GM21381 (cell line): ENCODE results near the gene AUTS2.

Source experiments
- ATAC-seq: cut with Tn5 transposase; IDR thresholded peaks from one replicate; pipeline ENCODE4 v1.9.1; 2021; ENCODE audit warnings: mild to moderate bottlenecking, moderate library complexity; ENCODE audit not compliant: unreplicated experiment

Gene AUTS2

GRCh38 chr7:70655694-70656093 is 1057.4 kb downstream of the AUTS2 start:
- no peak for ATAC-seq

- ATAC-seq: no peak
Observed at GRCh38 chr7:70657571-70657970, 1059.3 kb downstream of the AUTS2 start.

GRCh38 chr7:70657989-70658632 is 1059.8 kb downstream of the AUTS2 start:
- ATAC-seq: no peak

GRCh38 chr7:70659263-70659662 is 1061.0 kb downstream of the AUTS2 start:
- ATAC-seq: no peak

- no peak for ATAC-seq
Observed at GRCh38 chr7:70660154-70660818, 1062.0 kb downstream of the AUTS2 start.

- no peak for ATAC-seq
Observed at GRCh38 chr7:70660819-70661191, 1062.5 kb downstream of the AUTS2 start.

GRCh38 chr7:70663680-70664079 is 1065.4 kb downstream of the AUTS2 start:
- no peak for ATAC-seq

- no peak for ATAC-seq
Observed at GRCh38 chr7:70665997-70666396, 1067.7 kb downstream of the AUTS2 start.

- ATAC-seq: no peak
Observed at GRCh38 chr7:70667406-70667805, 1069.1 kb downstream of the AUTS2 start.

- ATAC-seq: no peak
Observed at GRCh38 chr7:70668606-70669358, 1070.5 kb downstream of the AUTS2 start.

GRCh38 chr7:70669854-70670253 is 1071.6 kb downstream of the AUTS2 start:
- ATAC-seq: no peak

GRCh38 chr7:70670288-70670687 is 1072.0 kb downstream of the AUTS2 start:
- no peak for ATAC-seq

- ATAC-seq: no peak
Observed at GRCh38 chr7:70673778-70674570, 1075.7 kb downstream of the AUTS2 start.

GRCh38 chr7:70674571-70675010 is 1076.3 kb downstream of the AUTS2 start:
- no peak for ATAC-seq

GRCh38 chr7:70676243-70676642 is 1078.0 kb downstream of the AUTS2 start:
- no peak for ATAC-seq

- no peak for ATAC-seq
Observed at GRCh38 chr7:70678621-70679251, 1080.5 kb downstream of the AUTS2 start.

- no peak for ATAC-seq
Observed at GRCh38 chr7:70679661-70680060, 1081.4 kb downstream of the AUTS2 start.

GRCh38 chr7:70680306-70680705 is 1082.0 kb downstream of the AUTS2 start:
- no peak for ATAC-seq

- no peak for ATAC-seq
Observed at GRCh38 chr7:70680743-70681468, 1082.6 kb downstream of the AUTS2 start.
